ENCODE data around the gene CSRNP3. TPM values are rescaled to one million over a fixed set of nuclear protein-coding genes. Genes with fewer than 3 reads are reported as not detected.

The CSRNP3 gene
- total RNA-seq, 1 donor from 2014 or later: 18.4 TPM

DNA sequence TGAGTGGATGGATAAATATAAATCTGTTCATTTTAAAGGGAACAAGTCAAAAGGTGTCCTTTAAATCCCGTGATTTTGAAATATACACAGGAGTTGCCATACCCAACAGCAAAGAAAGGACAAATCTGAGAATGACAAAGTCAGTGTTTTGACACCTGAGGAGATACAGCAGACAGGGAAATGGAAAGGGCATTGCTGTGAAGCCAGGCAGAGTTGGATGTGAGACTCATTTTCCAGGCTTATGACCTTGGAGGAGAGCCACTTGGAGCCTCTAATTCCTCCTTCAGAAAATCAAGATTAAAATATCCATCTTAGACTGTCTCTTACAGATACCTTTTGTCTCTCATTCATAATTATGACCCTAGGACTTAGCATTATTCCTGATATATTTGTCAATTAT, 170.0 kb downstream of the CSRNP3 start:
- TF ChIP-seq, protein P1, sequence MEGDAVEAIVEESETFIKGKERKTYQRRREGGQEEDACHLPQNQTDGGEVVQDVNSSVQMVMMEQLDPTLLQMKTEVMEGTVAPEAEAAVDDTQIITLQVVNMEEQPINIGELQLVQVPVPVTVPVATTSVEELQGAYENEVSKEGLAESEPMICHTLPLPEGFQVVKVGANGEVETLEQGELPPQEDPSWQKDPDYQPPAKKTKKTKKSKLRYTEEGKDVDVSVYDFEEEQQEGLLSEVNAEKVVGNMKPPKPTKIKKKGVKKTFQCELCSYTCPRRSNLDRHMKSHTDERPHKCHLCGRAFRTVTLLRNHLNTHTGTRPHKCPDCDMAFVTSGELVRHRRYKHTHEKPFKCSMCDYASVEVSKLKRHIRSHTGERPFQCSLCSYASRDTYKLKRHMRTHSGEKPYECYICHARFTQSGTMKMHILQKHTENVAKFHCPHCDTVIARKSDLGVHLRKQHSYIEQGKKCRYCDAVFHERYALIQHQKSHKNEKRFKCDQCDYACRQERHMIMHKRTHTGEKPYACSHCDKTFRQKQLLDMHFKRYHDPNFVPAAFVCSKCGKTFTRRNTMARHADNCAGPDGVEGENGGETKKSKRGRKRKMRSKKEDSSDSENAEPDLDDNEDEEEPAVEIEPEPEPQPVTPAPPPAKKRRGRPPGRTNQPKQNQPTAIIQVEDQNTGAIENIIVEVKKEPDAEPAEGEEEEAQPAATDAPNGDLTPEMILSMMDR (conservative IDR thresholded peaks at IDR 0.05): no peak
- Mint-ChIP-seq H3K4me3 (no peak overlapping the region), H3K9me3 (no peaks in the 10 kb centered on the region), H3K36me3 (peaks cover 10% of the 10 kb centered on the region), H3K4me1 (ENCODE audit: unreplicated experiment) (peaks cover 14% of the 10 kb centered on the region), H3K27ac (no peak overlapping the region), H3K27me3 (no peaks in the 10 kb centered on the region)
- DNase-seq (ENCODE audit: extremely low spot score, unreplicated experiment): no peak

DNA sequence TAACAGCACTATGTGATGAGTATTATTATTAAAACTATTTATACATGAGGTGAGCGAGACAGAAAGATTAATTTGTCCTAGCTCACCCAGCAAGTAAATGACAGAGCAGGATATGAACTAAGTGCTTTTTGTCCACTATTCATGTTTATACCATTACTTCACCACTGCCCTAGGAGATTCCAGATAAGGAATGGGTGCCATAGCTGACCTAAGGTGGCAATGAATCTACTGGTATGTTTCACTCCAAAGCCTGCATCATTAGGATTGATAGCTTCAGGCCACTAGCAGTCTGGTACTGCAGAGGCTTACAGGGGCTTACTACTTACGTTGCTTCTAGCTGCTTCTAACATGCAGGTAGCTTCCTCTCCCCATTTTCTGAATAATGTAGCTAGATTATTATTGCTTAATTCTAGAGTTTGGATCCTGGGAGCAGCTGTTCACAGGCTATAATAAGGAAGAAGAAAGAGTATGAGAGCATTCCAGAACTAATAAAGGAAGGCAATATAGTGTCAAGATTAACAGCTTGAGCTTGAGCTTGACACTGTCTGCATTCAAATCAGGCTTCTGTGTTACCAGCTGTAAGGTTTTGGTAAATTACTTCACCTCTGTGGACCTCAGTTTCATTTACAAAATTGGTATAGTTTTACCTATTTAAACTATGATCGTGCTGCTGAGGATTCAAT, 170.9 kb downstream of the CSRNP3 start:
- Mint-ChIP-seq H3K36me3 (peaks cover 10% of the 10 kb centered on the region), H3K27ac (no peak overlapping the region), H3K4me1 (ENCODE audit: unreplicated experiment) (peaks cover 9% of the 10 kb centered on the region), H3K9me3 (no peaks in the 10 kb centered on the region), H3K27me3 (no peaks in the 10 kb centered on the region), H3K4me3 (no peak overlapping the region)
- no peak for DNase-seq (ENCODE audit: extremely low spot score, unreplicated experiment)
- TF ChIP-seq, protein P1 (conservative IDR thresholded peaks at IDR 0.05): no peak

DNA sequence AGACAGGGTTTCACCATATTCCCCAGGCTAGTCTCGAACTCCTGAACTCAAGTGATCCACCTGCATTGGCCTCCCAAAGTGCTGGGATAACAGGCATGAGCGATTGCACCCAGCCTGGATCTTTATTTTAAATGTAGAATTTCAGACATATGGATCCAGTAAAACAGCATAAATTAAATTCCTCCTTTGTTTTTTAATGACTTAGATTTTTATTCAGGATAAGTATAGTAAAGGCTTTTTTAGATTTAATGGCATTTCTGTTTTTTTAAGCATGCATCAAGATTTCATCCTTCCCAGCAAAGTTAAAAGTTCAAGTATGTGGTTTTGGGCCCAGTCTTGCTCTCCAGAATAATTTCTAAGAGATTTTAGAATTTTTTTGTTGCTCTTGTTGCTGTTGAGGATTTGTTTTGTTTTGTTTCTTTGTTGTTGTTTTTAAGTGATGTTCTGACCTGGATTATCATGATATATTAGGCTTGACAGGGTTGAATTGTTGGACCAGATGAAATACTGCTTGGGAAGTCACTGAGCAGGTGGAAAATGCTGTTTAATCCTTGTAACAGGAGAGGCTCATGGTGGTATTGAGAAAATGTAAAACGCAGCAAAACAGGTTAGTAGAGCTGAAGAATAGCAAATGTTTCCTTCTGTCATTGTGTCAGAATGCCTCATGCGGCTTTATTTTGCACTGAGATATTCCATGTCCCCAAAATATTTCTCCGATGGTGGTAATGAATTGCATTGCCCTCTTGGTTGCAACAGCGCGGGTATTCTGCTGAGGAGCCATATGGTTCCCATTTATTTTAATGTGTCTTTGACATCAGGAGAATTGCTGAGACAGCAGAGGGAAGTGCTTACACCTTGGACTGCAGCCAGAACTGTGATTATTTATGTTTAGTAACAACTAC, 176.7 kb downstream of the CSRNP3 start:
- no peaks in the 10 kb centered on the region for H3K9me3 Mint-ChIP-seq
- peak overlapping the region; percentile 53 for H3K4me3 Mint-ChIP-seq
- peaks cover 13% of the 10 kb centered on the region for H3K36me3 Mint-ChIP-seq
- no peaks in the 10 kb centered on the region for H3K27me3 Mint-ChIP-seq
- DNase-seq (ENCODE audit: extremely low spot score, unreplicated experiment): no peak
- TF ChIP-seq, protein P1 (conservative IDR thresholded peaks at IDR 0.05): no peak
- H3K4me1 Mint-ChIP-seq (ENCODE audit: unreplicated experiment): peaks cover 14% of the 10 kb centered on the region
- H3K27ac Mint-ChIP-seq: peak overlapping the region; percentile 67

DNA sequence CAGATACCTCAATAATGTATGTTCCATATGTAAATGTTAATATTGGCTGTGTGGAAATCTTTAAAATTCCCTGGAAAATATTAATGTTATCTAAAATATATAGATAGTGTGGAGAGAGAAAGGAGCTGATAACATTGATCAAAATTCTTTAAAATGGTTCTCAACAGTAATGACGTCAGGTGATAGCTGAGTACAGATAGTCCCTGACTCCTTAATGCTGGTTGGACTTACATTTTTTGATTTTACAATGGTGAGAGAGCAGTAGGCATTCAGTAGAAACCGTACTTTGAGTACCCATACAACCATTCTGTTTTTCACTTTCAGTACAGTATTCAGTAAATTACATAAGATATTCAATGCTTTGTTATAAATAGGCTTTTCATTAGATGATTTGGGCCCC, 177.9 kb downstream of the CSRNP3 start:
- Mint-ChIP-seq H3K36me3 (peaks cover 13% of the 10 kb centered on the region), H3K27ac (no peak overlapping the region), H3K4me3 (no peak overlapping the region), H3K27me3 (no peaks in the 10 kb centered on the region), H3K4me1 (ENCODE audit: unreplicated experiment) (peaks cover 14% of the 10 kb centered on the region), H3K9me3 (no peaks in the 10 kb centered on the region)
- no peak for DNase-seq (ENCODE audit: extremely low spot score, unreplicated experiment)
- TF ChIP-seq, protein P1 (conservative IDR thresholded peaks at IDR 0.05): no peak

DNA sequence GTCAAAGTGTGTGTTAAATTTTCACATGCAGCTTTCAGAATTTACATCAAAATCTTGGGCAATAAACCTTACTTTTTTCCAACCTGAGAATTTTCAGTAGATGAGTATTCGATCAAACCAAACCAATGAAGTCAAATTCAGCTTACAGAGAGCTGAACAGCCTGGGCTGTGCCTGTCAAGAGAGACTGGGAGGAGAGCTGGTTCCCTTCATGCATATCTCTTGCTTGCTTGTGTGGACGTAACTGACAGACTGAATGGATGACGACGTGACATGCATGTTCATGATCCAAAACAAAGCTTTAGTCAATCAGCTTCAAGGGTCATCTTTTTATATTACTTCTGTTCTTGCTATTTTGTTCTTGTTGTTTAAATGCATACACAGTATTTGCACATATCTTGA, 179.3 kb downstream of the CSRNP3 start:
- Mint-ChIP-seq H3K27ac (no peak overlapping the region), H3K4me3 (no peak overlapping the region), H3K9me3 (no peaks in the 10 kb centered on the region), H3K4me1 (ENCODE audit: unreplicated experiment) (peaks cover 14% of the 10 kb centered on the region), H3K27me3 (no peaks in the 10 kb centered on the region), H3K36me3 (peaks cover 10% of the 10 kb centered on the region)
- TF ChIP-seq, protein P1 (conservative IDR thresholded peaks at IDR 0.05): no peak
- DNase-seq (ENCODE audit: extremely low spot score, unreplicated experiment): no peak
